ENCODE data around the gene TRPV4. TPM values are rescaled to one million over a fixed set of nuclear protein-coding genes. Genes with fewer than 3 reads are reported as not detected.

The TRPV4 gene
- total and polyA plus RNA-seq, 2 experiments from 2014 or later: 2.3 to 4.7 TPM

DNA sequence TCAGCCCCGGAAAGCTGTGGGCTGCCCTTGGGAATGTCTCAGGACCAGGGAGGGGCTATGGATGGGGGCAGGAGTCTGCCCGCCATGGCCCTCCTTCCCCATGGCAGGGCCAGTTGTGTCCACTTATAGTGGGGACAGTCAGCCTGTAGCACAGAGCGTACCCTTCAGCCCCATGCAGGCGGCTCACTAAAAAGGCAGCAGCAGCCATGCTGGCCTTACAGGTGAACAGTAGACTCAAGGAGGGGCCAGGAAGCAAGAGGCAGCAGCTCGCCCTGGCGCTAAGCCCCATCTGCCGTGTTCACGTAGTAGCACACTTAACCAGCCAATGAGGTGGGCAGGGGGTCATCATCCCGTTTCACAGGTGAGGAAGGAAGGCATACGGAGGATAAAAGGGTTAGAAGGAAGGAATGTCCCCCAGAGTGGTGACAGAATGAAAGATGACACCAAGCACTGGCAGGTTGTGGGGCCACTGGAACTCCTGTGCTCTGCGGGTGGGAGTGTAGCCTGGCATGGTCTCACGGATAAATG lies 66.9 kb downstream of the TRPV4 start:
- no peak for TF ChIP-seq EZH2phosphoT487 (IDR thresholded peaks at IDR 0.05; ENCODE audit: low read depth, severe bottlenecking, unreplicated experiment)
- H3K9me2 ChIP-seq (replicated peaks; ENCODE audit: insufficient read depth): no peaks in the 10 kb centered on the region
- no peaks in the 10 kb centered on the region for H3K27me3 ChIP-seq
- no peak overlapping the region for H3K27ac ChIP-seq
- no peaks in the 10 kb centered on the region for H3K9me3 ChIP-seq (ENCODE audit: low read depth)
- H4K20me1 ChIP-seq (ENCODE audit: insufficient read depth, poor library complexity, severe bottlenecking): no peaks in the 10 kb centered on the region
- 82% methylated on average over 12 of the region's 12 CpGs for WGBS (ENCODE audit: low lambda C conversion rate, missing lambda C conversion rate)
- peak; percentile 2 for DNase-seq (ENCODE audit: low spot score)
- H3K79me2 ChIP-seq: no peaks in the 10 kb centered on the region
- no peak overlapping the region for H3K4me2 ChIP-seq
- H3K4me1 ChIP-seq (ENCODE audit: insufficient read depth): no peaks in the 10 kb centered on the region
- no peak overlapping the region for H3K4me3 ChIP-seq
- no peaks in the 10 kb centered on the region for H3K36me3 ChIP-seq (replicated peaks; ENCODE audit: insufficient read depth, low read depth)
- no peak overlapping the region for H2AFZ ChIP-seq

DNA sequence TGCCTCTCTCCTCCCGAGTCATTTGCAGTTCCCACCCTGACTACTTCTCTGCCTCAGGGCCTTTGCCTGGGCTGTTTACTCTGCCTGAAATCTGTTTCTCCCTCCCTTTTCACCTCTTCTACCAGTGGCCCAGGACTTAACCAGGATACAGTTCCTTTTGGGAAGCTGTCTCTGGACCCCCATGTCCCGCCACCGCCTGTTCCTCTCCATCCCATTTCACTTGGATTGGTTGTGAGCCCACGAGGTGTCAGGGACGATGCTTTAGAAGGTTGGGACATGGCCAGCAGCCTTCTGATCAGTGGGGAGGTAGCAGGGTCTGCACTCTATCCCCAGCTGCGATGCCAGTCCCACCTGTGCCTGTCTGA lies 67.8 kb downstream of the TRPV4 start:
- no peak overlapping the region for H3K4me2 ChIP-seq
- WGBS (ENCODE audit: low lambda C conversion rate, missing lambda C conversion rate): 95% methylated on average over 6 of the region's 6 CpGs

DNA sequence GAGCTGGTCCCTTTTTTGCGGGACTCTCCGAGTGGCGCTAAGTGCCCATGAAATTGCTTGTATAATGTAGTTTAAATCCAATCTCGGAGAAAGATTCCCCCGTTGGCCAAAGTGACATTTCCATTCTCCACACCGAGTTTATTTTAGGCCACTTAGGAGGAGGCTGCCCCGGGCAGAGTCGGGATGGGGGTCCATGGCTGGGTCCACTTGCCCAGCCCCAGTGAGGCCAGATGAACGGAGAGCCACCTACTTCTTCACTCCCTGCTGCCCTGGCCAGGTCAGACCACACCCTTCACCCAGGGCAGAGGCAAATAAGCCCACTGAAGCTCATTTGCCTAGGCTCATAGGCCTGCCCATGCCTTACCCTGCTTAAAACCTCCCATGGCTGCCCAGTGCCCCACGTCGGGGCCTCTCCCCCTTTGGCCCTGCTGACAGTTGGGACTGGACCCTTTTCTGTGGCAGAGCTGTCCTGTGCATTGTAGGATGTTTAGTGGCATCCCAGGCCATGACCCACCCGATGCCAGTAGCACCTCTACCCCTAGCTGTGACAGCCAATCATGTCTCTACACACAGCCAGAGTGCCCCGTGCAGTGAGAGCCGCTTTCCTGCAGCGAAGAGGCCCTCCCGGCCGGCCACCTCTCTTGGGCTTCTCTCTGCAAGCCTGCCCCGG lies 68.3 kb downstream of the TRPV4 start:
- Histone ChIP-seq H3K27ac (no peak overlapping the region), H3K4me3 (no peak overlapping the region), H3K9me2 (replicated peaks; ENCODE audit: insufficient read depth) (no peaks in the 10 kb centered on the region), H3K4me1 (ENCODE audit: insufficient read depth) (no peaks in the 10 kb centered on the region), H3K79me2 (no peaks in the 10 kb centered on the region), H3K4me2 (no peak overlapping the region), H3K36me3 (replicated peaks; ENCODE audit: insufficient read depth, low read depth) (no peaks in the 10 kb centered on the region), H3K27me3 (no peaks in the 10 kb centered on the region), H4K20me1 (ENCODE audit: insufficient read depth, poor library complexity, severe bottlenecking) (no peaks in the 10 kb centered on the region), H3K9me3 (ENCODE audit: low read depth) (no peaks in the 10 kb centered on the region), H2AFZ (no peak overlapping the region)
- TF ChIP-seq EZH2phosphoT487 (IDR thresholded peaks at IDR 0.05; ENCODE audit: low read depth, severe bottlenecking, unreplicated experiment): no peak
- TF ChIP-seq EZH2 (IDR thresholded peaks at IDR 0.05; ENCODE audit: borderline replicate concordance): no peak
- TF ChIP-seq, protein P1, sequence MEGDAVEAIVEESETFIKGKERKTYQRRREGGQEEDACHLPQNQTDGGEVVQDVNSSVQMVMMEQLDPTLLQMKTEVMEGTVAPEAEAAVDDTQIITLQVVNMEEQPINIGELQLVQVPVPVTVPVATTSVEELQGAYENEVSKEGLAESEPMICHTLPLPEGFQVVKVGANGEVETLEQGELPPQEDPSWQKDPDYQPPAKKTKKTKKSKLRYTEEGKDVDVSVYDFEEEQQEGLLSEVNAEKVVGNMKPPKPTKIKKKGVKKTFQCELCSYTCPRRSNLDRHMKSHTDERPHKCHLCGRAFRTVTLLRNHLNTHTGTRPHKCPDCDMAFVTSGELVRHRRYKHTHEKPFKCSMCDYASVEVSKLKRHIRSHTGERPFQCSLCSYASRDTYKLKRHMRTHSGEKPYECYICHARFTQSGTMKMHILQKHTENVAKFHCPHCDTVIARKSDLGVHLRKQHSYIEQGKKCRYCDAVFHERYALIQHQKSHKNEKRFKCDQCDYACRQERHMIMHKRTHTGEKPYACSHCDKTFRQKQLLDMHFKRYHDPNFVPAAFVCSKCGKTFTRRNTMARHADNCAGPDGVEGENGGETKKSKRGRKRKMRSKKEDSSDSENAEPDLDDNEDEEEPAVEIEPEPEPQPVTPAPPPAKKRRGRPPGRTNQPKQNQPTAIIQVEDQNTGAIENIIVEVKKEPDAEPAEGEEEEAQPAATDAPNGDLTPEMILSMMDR (IDR thresholded peaks at IDR 0.05; ENCODE audit: poor library complexity): no peak
- 82% methylated on average over 17 of the region's 18 CpGs for WGBS (ENCODE audit: low lambda C conversion rate, missing lambda C conversion rate)
- DNase-seq (ENCODE audit: low spot score): no peak

More for the DNA sequence above, 67.8 kb downstream of the TRPV4 start:
- H3K79me2 ChIP-seq: no peaks in the 10 kb centered on the region
- no peaks in the 10 kb centered on the region for H3K36me3 ChIP-seq (replicated peaks; ENCODE audit: insufficient read depth, low read depth)
- no peaks in the 10 kb centered on the region for H3K9me2 ChIP-seq (replicated peaks; ENCODE audit: insufficient read depth)
- DNase-seq (ENCODE audit: low spot score): no peak
- H3K4me1 ChIP-seq (ENCODE audit: insufficient read depth): no peaks in the 10 kb centered on the region
- no peak overlapping the region for H2AFZ ChIP-seq
- H3K9me3 ChIP-seq (ENCODE audit: low read depth): no peaks in the 10 kb centered on the region
- no peak overlapping the region for H3K4me3 ChIP-seq
- no peak overlapping the region for H3K27ac ChIP-seq
- no peaks in the 10 kb centered on the region for H3K27me3 ChIP-seq
- TF ChIP-seq EZH2phosphoT487 (IDR thresholded peaks at IDR 0.05; ENCODE audit: low read depth, severe bottlenecking, unreplicated experiment) (no peak), EZH2 (IDR thresholded peaks at IDR 0.05; ENCODE audit: borderline replicate concordance) (no peak)
- TF ChIP-seq, protein P1 (IDR thresholded peaks at IDR 0.05; ENCODE audit: poor library complexity): no peak
- H4K20me1 ChIP-seq (ENCODE audit: insufficient read depth, poor library complexity, severe bottlenecking): no peaks in the 10 kb centered on the region

DNA sequence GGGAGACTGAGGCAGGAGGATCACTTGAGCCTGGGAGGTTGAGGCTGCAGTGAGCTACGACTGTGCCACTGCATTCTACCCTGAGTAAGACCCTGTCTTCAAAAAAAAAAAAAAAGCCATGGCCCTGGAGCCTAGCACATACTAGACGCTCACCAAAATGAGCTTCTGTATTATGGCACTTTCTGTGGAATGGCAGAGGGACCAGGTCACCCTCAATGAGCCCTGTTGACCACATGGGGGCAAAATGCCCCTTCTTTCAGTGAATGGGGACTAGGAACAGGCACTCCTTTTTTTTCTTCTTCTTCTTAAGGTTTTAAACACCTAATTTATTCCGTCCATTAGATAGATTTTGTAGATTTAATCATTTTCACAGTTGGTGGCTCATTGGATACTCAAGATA lies 69.1 kb downstream of the TRPV4 start:
- H3K79me2 ChIP-seq: no peaks in the 10 kb centered on the region
- H3K27me3 ChIP-seq: no peaks in the 10 kb centered on the region
- H3K9me3 ChIP-seq (ENCODE audit: low read depth): no peaks in the 10 kb centered on the region
- no peaks in the 10 kb centered on the region for H3K36me3 ChIP-seq (replicated peaks; ENCODE audit: insufficient read depth, low read depth)
- 94% methylated on average over 3 of the region's 3 CpGs for WGBS (ENCODE audit: low lambda C conversion rate, missing lambda C conversion rate)
- H3K27ac ChIP-seq: no peak overlapping the region
- H3K4me2 ChIP-seq: no peak overlapping the region
- H3K9me2 ChIP-seq (replicated peaks; ENCODE audit: insufficient read depth): no peaks in the 10 kb centered on the region
- no peaks in the 10 kb centered on the region for H3K4me1 ChIP-seq (ENCODE audit: insufficient read depth)
- TF ChIP-seq, protein P1 (IDR thresholded peaks at IDR 0.05; ENCODE audit: poor library complexity): no peak
- TF ChIP-seq EZH2phosphoT487 (IDR thresholded peaks at IDR 0.05; ENCODE audit: low read depth, severe bottlenecking, unreplicated experiment): no peak
- TF ChIP-seq EZH2 (IDR thresholded peaks at IDR 0.05; ENCODE audit: borderline replicate concordance): no peak
- H4K20me1 ChIP-seq (ENCODE audit: insufficient read depth, poor library complexity, severe bottlenecking): no peaks in the 10 kb centered on the region
- H2AFZ ChIP-seq: no peak overlapping the region
- no peak for DNase-seq (ENCODE audit: low spot score)
- H3K4me3 ChIP-seq: no peak overlapping the region

Data from hepatocyte (in vitro differentiated cells).